Left lung (tissue), 10 donors: ENCODE results near the gene SRCAP. TPM values are rescaled to one million over a fixed set of nuclear protein-coding genes. Genes with fewer than 3 reads are reported as not detected.
A peak's percentile ranks its signal among the peaks of the same experiment; 100 is the strongest.

Experiments
- ATAC-seq: fragments of 200-7000 bp; cut with Tn5 transposase; one replicate; pipeline ENCODE4 v1.9.1; 2020; ENCODE audit warnings: moderate library complexity
- DNase-seq, 4 donors: peaks; one replicate each; pipeline ENCODE4 v3.0.0-alpha.2; 2013 to 2020
- H3K27ac ChIP-seq, 2 donors: fragments of 200-600 bp; sonication (generic) in 1 of 2; one replicate each; pipeline versions ENCODE4 v1.5.0 to v1.8.0; 2020 to 2021
- H3K27me3 ChIP-seq, 2 donors: fragments of 200-600 bp; sonication (generic) in 1 of 2; one replicate each; pipeline versions ENCODE4 v1.5.0 to v1.8.0; 2020 to 2021
- H3K36me3 ChIP-seq, 2 donors: fragments of 200-600 bp; sonication (generic) in 1 of 2; one replicate each; pipeline versions ENCODE4 v1.5.0 to v1.8.0; 2020 to 2021
- H3K4me1 ChIP-seq, 2 donors: fragments of 200-600 bp; one replicate each; pipeline ENCODE4 v1.8.0; 2021
- H3K4me3 ChIP-seq, 2 donors: fragments of 200-600 bp; sonication (generic) in 1 of 2; one replicate each; pipeline versions ENCODE4 v1.5.0 to v1.8.0; 2020 to 2021; ENCODE audit warnings: mild to moderate bottlenecking in 1 of 2
- H3K9me3 ChIP-seq, 2 donors: fragments of 200-600 bp; sonication (generic) in 1 of 2; one replicate each; pipeline versions ENCODE4 v1.5.0 to v1.8.0; 2020 to 2021
- intact Hi-C, 2 donors: fragments of 100-400 bp; cut with DNase I; formaldehyde crosslinking; loops; one replicate each; pipeline versions ENCODE4 v1.11.2 to v1.14.2; 2022
- polyA plus RNA-seq, 6 donors: library from polyadenylated mRNA; unstranded; fragments of 120-200 nt; gene quantifications; one replicate each; pipeline ENCODE4 v1.2.1, GENCODE V29; 2013; ENCODE audit not compliant: insufficient read length in 6 of 6
- total RNA-seq, 2 donors: library from RNA; stranded (reverse); fragmentation: NEBNext Ultra II Directional; extraction: Animal tissue kit (Norgen Biotek cat#: 25700); gene quantifications; one replicate each; pipeline ENCODE4 v1.2.1, GENCODE V29; 2021
- TF ChIP-seq, protein P1 (sequence below), 2 donors: fragments of 200-600 bp; sonication (generic) in 1 of 2; IDR thresholded peaks; one replicate each; pipeline versions ENCODE4 v1.5.0 to v1.8.0; 2021; ENCODE audit warnings: antibody characterized with exemption in 2 of 2
- donor health status: DM: no; HTN: yes; CAD: no.
- donor health status: DM: no; HTN: no; CAD: no.

SRCAP gene
- total and polyA plus RNA-seq, 8 donors, result 30.7 to 67.4 (median 40.6) TPM

GRCh38 chr16:30760001-30760559, 61.1 kb downstream of the SRCAP start:
- ATAC-seq (no peak), DNase-seq (peak in 1 of 4 donors; percentile 43)
- H3K36me3 ChIP-seq, result peaks cover 0 to 65% of the 10 kb centered on the region in 2 donors
- H3K9me3 ChIP-seq, result no peaks in the 10 kb centered on the region
- H3K4me3 ChIP-seq, result no peak overlapping the region
- peak overlapping the region in 1 of 2 donors; percentile 90 for H3K27ac ChIP-seq
- intact Hi-C loops, result no loop called here
- H3K4me1 ChIP-seq, result peaks cover 21 to 53% of the 10 kb centered on the region in 2 donors
- no peaks in the 10 kb centered on the region for H3K27me3 ChIP-seq
- TF ChIP-seq, protein P1, sequence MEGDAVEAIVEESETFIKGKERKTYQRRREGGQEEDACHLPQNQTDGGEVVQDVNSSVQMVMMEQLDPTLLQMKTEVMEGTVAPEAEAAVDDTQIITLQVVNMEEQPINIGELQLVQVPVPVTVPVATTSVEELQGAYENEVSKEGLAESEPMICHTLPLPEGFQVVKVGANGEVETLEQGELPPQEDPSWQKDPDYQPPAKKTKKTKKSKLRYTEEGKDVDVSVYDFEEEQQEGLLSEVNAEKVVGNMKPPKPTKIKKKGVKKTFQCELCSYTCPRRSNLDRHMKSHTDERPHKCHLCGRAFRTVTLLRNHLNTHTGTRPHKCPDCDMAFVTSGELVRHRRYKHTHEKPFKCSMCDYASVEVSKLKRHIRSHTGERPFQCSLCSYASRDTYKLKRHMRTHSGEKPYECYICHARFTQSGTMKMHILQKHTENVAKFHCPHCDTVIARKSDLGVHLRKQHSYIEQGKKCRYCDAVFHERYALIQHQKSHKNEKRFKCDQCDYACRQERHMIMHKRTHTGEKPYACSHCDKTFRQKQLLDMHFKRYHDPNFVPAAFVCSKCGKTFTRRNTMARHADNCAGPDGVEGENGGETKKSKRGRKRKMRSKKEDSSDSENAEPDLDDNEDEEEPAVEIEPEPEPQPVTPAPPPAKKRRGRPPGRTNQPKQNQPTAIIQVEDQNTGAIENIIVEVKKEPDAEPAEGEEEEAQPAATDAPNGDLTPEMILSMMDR (IDR thresholded peaks at IDR 0.05), result no peak

DNA sequence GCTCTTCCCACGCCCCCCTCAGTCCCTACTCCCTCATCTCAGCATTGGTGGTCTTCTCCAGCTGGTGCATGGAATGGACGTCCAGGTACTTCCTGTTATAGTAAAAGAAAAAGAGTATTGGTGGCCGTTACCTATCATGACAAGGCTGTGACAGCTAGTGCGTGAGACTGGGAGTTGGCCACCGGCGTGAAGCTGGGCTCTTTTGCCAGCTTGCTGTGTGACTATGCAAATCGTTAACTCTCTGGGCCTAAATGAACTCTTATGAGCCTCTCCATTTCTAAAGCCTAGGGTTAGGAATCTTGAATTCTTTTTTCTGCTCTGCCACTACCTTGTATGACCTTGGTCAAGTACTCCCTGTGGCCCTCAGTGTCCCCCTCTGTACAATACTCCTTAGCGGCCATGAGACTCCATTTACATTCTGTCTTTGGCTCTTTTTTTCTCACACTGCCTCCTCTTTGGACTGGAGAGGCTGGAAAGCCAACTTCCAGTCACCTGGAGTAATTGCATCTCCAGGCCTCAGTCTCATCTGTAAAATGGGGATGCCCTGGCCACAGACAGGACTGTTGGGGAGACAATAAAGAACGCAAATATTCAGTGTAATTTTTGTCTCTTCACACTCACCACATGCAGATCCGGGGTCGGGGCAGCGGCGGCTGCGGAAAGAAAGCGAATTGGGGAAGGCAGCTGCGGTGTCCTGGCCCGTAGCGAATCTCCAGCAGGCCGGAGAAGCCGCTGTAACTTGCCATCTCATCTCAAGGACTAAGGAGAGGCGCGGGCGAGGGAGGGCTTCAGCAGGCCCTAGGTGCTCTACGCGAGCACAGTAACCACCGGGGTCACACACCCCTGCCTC, 61.8 kb downstream of the SRCAP start:
- H3K4me1 ChIP-seq, result peaks cover 21 to 53% of the 10 kb centered on the region in 2 donors
- no peaks in the 10 kb centered on the region for H3K27me3 ChIP-seq
- peak overlapping the region in 1 of 2 donors; percentile 91 for H3K27ac ChIP-seq
- intact Hi-C loops, result no loop called here
- H3K4me3 ChIP-seq, result peak overlapping the region; percentile 91 to 96
- H3K9me3 ChIP-seq, result no peaks in the 10 kb centered on the region
- peaks cover 0 to 65% of the 10 kb centered on the region in 2 donors for H3K36me3 ChIP-seq
- no peak for DNase-seq
- ATAC-seq, result no peak
- TF ChIP-seq, protein P1 (IDR thresholded peaks at IDR 0.05), result no peak

- Histone ChIP-seq H3K4me3 (peak overlapping the region; percentile 91 to 96), H3K27me3 (no peaks in the 10 kb centered on the region), H3K36me3 (peaks cover 0 to 65% of the 10 kb centered on the region in 2 donors), H3K9me3 (no peaks in the 10 kb centered on the region), H3K4me1 (peaks cover 21 to 53% of the 10 kb centered on the region in 2 donors), H3K27ac (peak overlapping the region in 1 of 2 donors; percentile 91)
- ATAC-seq (peak; percentile 47), DNase-seq (peak in 1 of 4 donors; percentile 84)
- TF ChIP-seq, protein P1 (IDR thresholded peaks at IDR 0.05), result no peak
- intact Hi-C loops, result no loop called here
Observed at GRCh38 chr16:30761427-30761927, 62.5 kb downstream of the SRCAP start.

GRCh38 chr16:30761928-30762902, 63.2 kb downstream of the SRCAP start, which contains the start of the genes CFAP119 and RNF40:
TSS of gene CFAP119 (minus strand) at chr16:30762062. CDS start at chr16:30761748, 314 bp downstream.
TSS of gene RNF40 (plus strand) at chr16:30762322. CDS start at chr16:30762546, 224 bp downstream.
- H3K9me3 ChIP-seq, result no peaks in the 10 kb centered on the region
- peaks cover 21 to 53% of the 10 kb centered on the region in 2 donors for H3K4me1 ChIP-seq
- TF ChIP-seq, protein P1 (IDR thresholded peaks at IDR 0.05), result no peak
- ATAC-seq, result peak; percentile 96
- intact Hi-C loops, result no loop called here
- H3K4me3 ChIP-seq, result peak within 1 kb of the TSS; percentile 91 to 96
- no peaks in the 10 kb centered on the region for H3K27me3 ChIP-seq
- peaks cover 0 to 65% of the 10 kb centered on the region in 2 donors for H3K36me3 ChIP-seq
- H3K27ac ChIP-seq, result peak within 1 kb of the TSS; percentile 80 to 91
- peak; percentile 95 to 99 (median 97) for DNase-seq
